ENCODE data around the gene RPL15. TPM values are rescaled to one million over a fixed set of nuclear protein-coding genes. Genes with fewer than 3 reads are reported as not detected.

Gene RPL15
- total and polyA plus RNA-seq, 2 of the 13 experiments (the other 11 are each of a cell fraction or from before 2014, with no cell fraction given): 1,297 to 3,693 TPM

DNA sequence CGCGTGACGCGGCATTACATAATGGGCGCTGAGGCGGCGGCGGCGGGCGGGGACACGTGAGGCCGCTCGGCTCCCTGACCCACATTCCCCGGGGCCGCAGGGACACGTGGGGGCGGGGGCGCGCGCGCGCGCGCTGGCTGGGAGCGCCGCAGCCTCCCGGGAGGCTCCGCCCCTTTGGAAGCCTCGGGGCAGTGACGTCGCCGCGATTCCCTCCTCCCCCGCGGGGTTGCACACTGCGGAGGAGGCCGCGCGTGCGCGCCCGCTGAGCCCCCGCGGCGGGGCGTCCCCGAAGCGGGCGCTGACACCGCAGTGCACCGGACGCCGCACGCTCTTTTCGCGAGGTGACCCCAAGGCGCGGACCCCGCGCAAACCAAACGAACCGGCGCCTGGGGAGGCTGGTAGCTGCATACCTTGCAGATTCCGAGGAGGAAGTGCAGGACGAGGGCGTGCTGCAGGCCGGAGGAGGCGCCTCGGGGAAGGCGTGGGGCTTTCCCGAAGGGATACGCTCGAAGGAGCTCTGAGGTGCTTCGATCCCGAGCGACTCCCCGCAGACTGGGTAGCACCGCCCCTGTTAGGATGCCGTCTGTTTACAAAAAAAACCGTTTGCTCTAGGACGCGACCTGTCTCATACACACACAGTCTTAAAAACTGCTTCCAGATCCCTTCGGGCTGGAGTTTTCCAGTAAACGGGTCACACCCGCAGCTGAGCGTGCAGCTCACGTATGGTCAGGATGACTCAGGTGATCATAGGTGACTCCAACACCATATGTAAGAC lies 29.2 kb downstream of the RPL15 start (continued):
- TF ChIP-seq, protein P1, sequence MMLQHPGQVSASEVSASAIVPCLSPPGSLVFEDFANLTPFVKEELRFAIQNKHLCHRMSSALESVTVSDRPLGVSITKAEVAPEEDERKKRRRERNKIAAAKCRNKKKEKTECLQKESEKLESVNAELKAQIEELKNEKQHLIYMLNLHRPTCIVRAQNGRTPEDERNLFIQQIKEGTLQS (CRISPR knock-in tag; IDR thresholded peaks at IDR 0.05): 0 out of 2 replicates have a peak, but pooled peaks have one; percentile 20
- TF ChIP-seq, protein P2, sequence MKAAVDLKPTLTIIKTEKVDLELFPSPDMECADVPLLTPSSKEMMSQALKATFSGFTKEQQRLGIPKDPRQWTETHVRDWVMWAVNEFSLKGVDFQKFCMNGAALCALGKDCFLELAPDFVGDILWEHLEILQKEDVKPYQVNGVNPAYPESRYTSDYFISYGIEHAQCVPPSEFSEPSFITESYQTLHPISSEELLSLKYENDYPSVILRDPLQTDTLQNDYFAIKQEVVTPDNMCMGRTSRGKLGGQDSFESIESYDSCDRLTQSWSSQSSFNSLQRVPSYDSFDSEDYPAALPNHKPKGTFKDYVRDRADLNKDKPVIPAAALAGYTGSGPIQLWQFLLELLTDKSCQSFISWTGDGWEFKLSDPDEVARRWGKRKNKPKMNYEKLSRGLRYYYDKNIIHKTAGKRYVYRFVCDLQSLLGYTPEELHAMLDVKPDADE (CRISPR knock-in tag; IDR thresholded peaks at IDR 0.05): no peak
- 0 out of 2 replicates have a peak, but pooled peaks have one; percentile 25 for TF ChIP-seq ZKSCAN8 (CRISPR knock-in tag; IDR thresholded peaks at IDR 0.05; ENCODE audit: borderline replicate concordance)
- TF ChIP-seq, protein P3, sequence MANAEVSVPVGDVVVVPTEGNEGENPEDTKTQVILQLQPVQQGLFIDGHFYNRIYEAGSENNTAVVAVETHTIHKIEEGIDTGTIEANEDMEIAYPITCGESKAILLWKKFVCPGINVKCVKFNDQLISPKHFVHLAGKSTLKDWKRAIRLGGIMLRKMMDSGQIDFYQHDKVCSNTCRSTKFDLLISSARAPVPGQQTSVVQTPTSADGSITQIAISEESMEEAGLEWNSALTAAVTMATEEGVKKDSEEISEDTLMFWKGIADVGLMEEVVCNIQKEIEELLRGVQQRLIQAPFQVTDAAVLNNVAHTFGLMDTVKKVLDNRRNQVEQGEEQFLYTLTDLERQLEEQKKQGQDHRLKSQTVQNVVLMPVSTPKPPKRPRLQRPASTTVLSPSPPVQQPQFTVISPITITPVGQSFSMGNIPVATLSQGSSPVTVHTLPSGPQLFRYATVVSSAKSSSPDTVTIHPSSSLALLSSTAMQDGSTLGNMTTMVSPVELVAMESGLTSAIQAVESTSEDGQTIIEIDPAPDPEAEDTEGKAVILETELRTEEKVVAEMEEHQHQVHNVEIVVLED (CRISPR knock-in tag; IDR thresholded peaks at IDR 0.05; ENCODE audit: borderline replicate concordance): peak; percentile 80
- TF ChIP-seq, protein P4, sequence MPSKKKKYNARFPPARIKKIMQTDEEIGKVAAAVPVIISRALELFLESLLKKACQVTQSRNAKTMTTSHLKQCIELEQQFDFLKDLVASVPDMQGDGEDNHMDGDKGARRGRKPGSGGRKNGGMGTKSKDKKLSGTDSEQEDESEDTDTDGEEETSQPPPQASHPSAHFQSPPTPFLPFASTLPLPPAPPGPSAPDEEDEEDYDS (CRISPR knock-in tag; IDR thresholded peaks at IDR 0.05): peak; percentile 12; the same call in 1 of the 2 replicates
- TF ChIP-seq NFYC (CRISPR knock-in tag; IDR thresholded peaks at IDR 0.05): no peak
- peak; percentile 97 for TF ChIP-seq ZNF605 (CRISPR knock-in tag; IDR thresholded peaks at IDR 0.05)
- no peak for TF ChIP-seq KDM4B (CRISPR knock-in tag; IDR thresholded peaks at IDR 0.05)
- peak; percentile 88 for TF ChIP-seq KDM2A (CRISPR knock-in tag; IDR thresholded peaks at IDR 0.05; ENCODE audit: borderline replicate concordance, low read depth)
- TF ChIP-seq, protein P5, sequence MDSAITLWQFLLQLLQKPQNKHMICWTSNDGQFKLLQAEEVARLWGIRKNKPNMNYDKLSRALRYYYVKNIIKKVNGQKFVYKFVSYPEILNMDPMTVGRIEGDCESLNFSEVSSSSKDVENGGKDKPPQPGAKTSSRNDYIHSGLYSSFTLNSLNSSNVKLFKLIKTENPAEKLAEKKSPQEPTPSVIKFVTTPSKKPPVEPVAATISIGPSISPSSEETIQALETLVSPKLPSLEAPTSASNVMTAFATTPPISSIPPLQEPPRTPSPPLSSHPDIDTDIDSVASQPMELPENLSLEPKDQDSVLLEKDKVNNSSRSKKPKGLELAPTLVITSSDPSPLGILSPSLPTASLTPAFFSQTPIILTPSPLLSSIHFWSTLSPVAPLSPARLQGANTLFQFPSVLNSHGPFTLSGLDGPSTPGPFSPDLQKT (CRISPR knock-in tag; IDR thresholded peaks at IDR 0.05; ENCODE audit: borderline replicate concordance): no peak
- TF ChIP-seq, protein P6, sequence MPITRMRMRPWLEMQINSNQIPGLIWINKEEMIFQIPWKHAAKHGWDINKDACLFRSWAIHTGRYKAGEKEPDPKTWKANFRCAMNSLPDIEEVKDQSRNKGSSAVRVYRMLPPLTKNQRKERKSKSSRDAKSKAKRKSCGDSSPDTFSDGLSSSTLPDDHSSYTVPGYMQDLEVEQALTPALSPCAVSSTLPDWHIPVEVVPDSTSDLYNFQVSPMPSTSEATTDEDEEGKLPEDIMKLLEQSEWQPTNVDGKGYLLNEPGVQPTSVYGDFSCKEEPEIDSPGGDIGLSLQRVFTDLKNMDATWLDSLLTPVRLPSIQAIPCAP (CRISPR knock-in tag; IDR thresholded peaks at IDR 0.05; ENCODE audit: low read depth): no peak
- TF ChIP-seq HHEX (CRISPR knock-in tag; IDR thresholded peaks at IDR 0.05): no peak
- TF ChIP-seq, protein P7, sequence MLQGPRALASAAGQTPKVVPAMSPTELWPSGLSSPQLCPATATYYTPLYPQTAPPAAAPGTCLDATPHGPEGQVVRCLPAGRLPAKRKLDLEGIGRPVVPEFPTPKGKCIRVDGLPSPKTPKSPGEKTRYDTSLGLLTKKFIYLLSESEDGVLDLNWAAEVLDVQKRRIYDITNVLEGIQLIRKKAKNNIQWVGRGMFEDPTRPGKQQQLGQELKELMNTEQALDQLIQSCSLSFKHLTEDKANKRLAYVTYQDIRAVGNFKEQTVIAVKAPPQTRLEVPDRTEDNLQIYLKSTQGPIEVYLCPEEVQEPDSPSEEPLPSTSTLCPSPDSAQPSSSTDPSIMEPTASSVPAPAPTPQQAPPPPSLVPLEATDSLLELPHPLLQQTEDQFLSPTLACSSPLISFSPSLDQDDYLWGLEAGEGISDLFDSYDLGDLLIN (CRISPR knock-in tag; IDR thresholded peaks at IDR 0.05; ENCODE audit: borderline replicate concordance): peak; percentile 8; the same call in 1 of the 2 replicates
- TF ChIP-seq, protein P8, sequence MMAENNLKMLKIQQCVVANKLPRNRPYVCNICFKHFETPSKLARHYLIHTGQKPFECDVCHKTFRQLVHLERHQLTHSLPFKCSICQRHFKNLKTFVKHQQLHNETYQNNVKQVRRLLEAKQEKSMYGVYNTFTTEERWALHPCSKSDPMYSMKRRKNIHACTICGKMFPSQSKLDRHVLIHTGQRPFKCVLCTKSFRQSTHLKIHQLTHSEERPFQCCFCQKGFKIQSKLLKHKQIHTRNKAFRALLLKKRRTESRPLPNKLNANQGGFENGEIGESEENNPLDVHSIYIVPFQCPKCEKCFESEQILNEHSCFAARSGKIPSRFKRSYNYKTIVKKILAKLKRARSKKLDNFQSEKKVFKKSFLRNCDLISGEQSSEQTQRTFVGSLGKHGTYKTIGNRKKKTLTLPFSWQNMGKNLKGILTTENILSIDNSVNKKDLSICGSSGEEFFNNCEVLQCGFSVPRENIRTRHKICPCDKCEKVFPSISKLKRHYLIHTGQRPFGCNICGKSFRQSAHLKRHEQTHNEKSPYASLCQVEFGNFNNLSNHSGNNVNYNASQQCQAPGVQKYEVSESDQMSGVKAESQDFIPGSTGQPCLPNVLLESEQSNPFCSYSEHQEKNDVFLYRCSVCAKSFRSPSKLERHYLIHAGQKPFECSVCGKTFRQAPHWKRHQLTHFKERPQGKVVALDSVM (CRISPR knock-in tag; IDR thresholded peaks at IDR 0.05): peak; percentile 57; the same call in 1 of the 2 replicates
- TF ChIP-seq ZNF761 (CRISPR knock-in tag; conservative IDR thresholded peaks at IDR 0.05): no peak
- TF ChIP-seq NRL (CRISPR knock-in tag; IDR thresholded peaks at IDR 0.05; ENCODE audit: borderline replicate concordance): peak; percentile 94
- TF ChIP-seq, protein P9, sequence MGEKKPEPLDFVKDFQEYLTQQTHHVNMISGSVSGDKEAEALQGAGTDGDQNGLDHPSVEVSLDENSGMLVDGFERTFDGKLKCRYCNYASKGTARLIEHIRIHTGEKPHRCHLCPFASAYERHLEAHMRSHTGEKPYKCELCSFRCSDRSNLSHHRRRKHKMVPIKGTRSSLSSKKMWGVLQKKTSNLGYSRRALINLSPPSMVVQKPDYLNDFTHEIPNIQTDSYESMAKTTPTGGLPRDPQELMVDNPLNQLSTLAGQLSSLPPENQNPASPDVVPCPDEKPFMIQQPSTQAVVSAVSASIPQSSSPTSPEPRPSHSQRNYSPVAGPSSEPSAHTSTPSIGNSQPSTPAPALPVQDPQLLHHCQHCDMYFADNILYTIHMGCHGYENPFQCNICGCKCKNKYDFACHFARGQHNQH (CRISPR knock-in tag; IDR thresholded peaks at IDR 0.05): peak; percentile 41; the same call in 1 of the 2 replicates
